ENCODE data around the gene VSIG8. TPM values are rescaled to one million over a fixed set of nuclear protein-coding genes. Genes with fewer than 3 reads are reported as not detected.

The VSIG8 gene
- total and polyA plus RNA-seq, 2 of the 8 experiments (the other 6 are each of a cell fraction or from before 2014, with no cell fraction given) = not detected

DNA sequence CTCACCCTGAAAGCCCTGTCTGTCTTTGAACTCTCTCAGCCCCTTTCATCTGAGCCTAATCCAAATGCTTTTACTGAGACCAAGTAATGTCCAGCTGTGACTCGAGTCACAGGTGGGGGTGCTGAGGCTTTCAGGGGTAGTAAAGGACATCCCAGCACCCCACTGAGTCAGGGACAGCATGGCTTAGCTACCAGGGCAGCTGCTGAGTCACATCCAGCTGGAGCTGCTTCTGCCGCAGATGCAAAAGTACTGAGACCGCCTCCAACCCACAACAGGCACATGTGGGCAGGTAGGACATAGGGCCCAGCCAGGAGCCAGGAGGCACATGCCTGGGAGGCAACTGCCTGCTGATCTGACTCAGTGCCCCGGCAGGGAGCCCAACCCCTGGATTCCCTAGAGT is 6.7 kb upstream of the VSIG8 start:
- WGBS, 2 experiments (ENCODE audit: extremely low coverage in 1 of 2, insufficient coverage in 1 of 2, insufficient read length in 1 of 2, insufficient replicate concordance in 2 of 2, low coverage in 1 of 2, low lambda C conversion rate in 2 of 2, missing lambda C conversion rate in 1 of 2) = 73% methylated on average over 4 of the region's 4 CpGs; no CpG with 5 or more reads in 1 of the 2 experiments
- H3K23ac ChIP-seq (ENCODE audit: insufficient read length) = no peak overlapping the region
- no peak overlapping the region for H2BK15ac ChIP-seq (ENCODE audit: low read length)
- H4K91ac ChIP-seq (replicated peaks; ENCODE audit: insufficient read length, low read length) = no peak overlapping the region
- no peaks in the 10 kb centered on the region for H3K79me1 ChIP-seq (ENCODE audit: low read depth, low read length)
- H3K4me2 ChIP-seq (ENCODE audit: insufficient read depth in 1 of 2, low read depth in 2 of 2, low read length in 2 of 2) = no peak overlapping the region
- no peak for FAIRE-seq
- ChIA-PET POLR2A (ENCODE audit: partially characterized antibody) (no interaction called here), CTCF (ENCODE audit: partially characterized antibody) (interaction anchor here (0.6 to 14.8 kb wide), 9 partner anchors 9 to 1308 kb away, joined by 3 to 111 read pairs (median 5); partner anchors contain the start of genes B4GALT3, DUSP23 and IGSF9)
- H3K27me3 ChIP-seq (replicated peaks in 1 of 4; ENCODE audit: control insufficient read depth in 3 of 4, extremely low read depth in 1 of 4, insufficient read depth in 3 of 4, low read length in 3 of 4) = no peaks in the 10 kb centered on the region
- H2BK120ac ChIP-seq (replicated peaks; ENCODE audit: low read depth, low read length) = no peak overlapping the region
- no peaks in the 10 kb centered on the region for H3K23me2 ChIP-seq (ENCODE audit: low read depth, low read length)
- no peaks in the 10 kb centered on the region for H3K9me3 ChIP-seq (ENCODE audit: insufficient read depth in 2 of 2, low read depth in 1 of 2, low read length in 1 of 2)
- no peak overlapping the region for H3K56ac ChIP-seq (replicated peaks; ENCODE audit: insufficient read length, low read depth, low read length)
- H2AK5ac ChIP-seq (ENCODE audit: low read depth, low read length) = no peak overlapping the region
- no peak overlapping the region for H3K9ac ChIP-seq (replicated peaks in 1 of 4; ENCODE audit: extremely low read depth in 1 of 4, low read depth in 3 of 4, low read length in 3 of 4)
- H3K4ac ChIP-seq (replicated peaks; ENCODE audit: insufficient read length, low read depth, low read length) = no peak overlapping the region
- H4K20me1 ChIP-seq (replicated peaks in 1 of 2; ENCODE audit: control insufficient read depth in 1 of 2, insufficient read depth in 2 of 2, low read length in 2 of 2) = no peaks in the 10 kb centered on the region
- no peak overlapping the region for H3K18ac ChIP-seq (ENCODE audit: extremely low read depth, low read length)
- DNase-seq (ENCODE audit: low read depth in 1 of 2, low spot score in 2 of 2) = no peak
- H3K27ac ChIP-seq (ENCODE audit: low read depth, low read length) = no peak overlapping the region
- no peaks in the 10 kb centered on the region for H3K79me2 ChIP-seq (ENCODE audit: control insufficient read depth in 1 of 2, insufficient read depth in 2 of 2, low read length in 2 of 2)
- no peak for TF ChIP-seq TCF12 (IDR thresholded peaks at IDR 0.05; ENCODE audit: low read depth, low read length)
- no peak for TF ChIP-seq BRCA1 (IDR thresholded peaks at IDR 0.05; ENCODE audit: low read depth, low read length)
- TF ChIP-seq EZH2 (IDR thresholded peaks at IDR 0.05; ENCODE audit: low read depth, low read length, severe bottlenecking) = no peak
- no peak for TF ChIP-seq JUN (IDR thresholded peaks at IDR 0.05; ENCODE audit: low read depth, low read length)
- no peak for TF ChIP-seq SP1 (IDR thresholded peaks at IDR 0.05; ENCODE audit: low read depth, low read length)
- TF ChIP-seq NRF1 (IDR thresholded peaks at IDR 0.05; ENCODE audit: low read depth, low read length) = no peak
- TF ChIP-seq SIX5 (IDR thresholded peaks at IDR 0.05; ENCODE audit: low read depth, low read length) = no peak
- TF ChIP-seq POLR2AphosphoS5 (IDR thresholded peaks at IDR 0.05; ENCODE audit: low read depth, low read length) = no peak
- TF ChIP-seq, protein P1, sequence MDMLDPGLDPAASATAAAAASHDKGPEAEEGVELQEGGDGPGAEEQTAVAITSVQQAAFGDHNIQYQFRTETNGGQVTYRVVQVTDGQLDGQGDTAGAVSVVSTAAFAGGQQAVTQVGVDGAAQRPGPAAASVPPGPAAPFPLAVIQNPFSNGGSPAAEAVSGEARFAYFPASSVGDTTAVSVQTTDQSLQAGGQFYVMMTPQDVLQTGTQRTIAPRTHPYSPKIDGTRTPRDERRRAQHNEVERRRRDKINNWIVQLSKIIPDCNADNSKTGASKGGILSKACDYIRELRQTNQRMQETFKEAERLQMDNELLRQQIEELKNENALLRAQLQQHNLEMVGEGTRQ (IDR thresholded peaks at IDR 0.05; ENCODE audit: low read length) = no peak
- H2BK5ac ChIP-seq (ENCODE audit: low read depth, low read length) = no peak overlapping the region
- H3K36me3 ChIP-seq (ENCODE audit: control insufficient read depth in 2 of 4, insufficient read depth in 4 of 4, low read length in 3 of 4) = no peaks in the 10 kb centered on the region
- H3K4me1 ChIP-seq (replicated peaks in 1 of 4; ENCODE audit: control insufficient read depth in 3 of 4, insufficient read depth in 4 of 4, low read length in 3 of 4) = no peaks in the 10 kb centered on the region; a peak in 1 of 7 replicates
- H4K5ac ChIP-seq (ENCODE audit: insufficient read length, low read depth, low read length) = no peak overlapping the region
- no peak overlapping the region for H3K14ac ChIP-seq (ENCODE audit: insufficient read length)
- H2BK20ac ChIP-seq (ENCODE audit: low read length) = no peak overlapping the region
- no peak overlapping the region for H2BK12ac ChIP-seq (ENCODE audit: low read depth, low read length)
- H2AFZ ChIP-seq (ENCODE audit: low read length) = no peak overlapping the region
- H3K4me3 ChIP-seq (ENCODE audit: extremely low read depth in 1 of 4, insufficient read depth in 2 of 4, low read depth in 3 of 4, low read length in 4 of 4) = no peak overlapping the region
- no peak overlapping the region for H4K8ac ChIP-seq (ENCODE audit: extremely low read depth, insufficient read depth, low read length)
